ENCODE data around the gene PABPN1L.

Gene PABPN1L

DNA sequence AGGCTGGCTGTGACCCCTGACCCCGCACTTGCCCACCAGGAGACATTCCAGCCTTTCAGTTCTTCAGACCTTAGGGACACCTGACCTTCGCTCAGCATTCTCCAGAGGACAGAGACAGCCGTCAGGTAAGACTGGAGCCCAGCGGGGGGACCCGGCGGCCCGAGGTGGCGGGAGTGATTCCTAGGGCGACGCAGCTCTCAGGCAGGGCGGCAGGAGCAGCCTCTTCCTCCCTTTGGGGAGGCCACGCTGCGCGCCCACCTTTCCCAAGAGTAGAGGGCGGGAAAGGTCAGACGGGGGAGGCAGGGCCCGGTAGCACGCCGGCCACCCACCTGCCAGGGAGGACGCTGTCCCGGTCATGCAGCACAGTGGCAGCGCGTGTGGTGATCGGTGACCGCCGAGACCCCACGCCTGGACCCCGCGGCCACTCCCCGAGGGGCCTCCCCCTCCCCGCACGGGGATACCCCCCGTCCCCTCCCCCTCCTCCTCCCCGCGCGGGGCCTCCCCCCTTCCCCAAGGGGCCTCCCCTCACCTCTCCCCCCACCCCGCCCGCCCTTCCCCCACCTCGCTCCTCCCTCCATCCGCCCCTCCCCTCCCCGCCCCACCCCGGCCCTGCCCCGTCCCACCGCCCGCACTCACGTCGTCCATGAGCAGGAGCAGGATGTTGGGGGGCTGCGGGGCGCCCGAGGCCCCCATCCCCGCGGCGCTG lies 10.2 kb downstream of the PABPN1L start:
- TF ChIP-seq, protein P1, sequence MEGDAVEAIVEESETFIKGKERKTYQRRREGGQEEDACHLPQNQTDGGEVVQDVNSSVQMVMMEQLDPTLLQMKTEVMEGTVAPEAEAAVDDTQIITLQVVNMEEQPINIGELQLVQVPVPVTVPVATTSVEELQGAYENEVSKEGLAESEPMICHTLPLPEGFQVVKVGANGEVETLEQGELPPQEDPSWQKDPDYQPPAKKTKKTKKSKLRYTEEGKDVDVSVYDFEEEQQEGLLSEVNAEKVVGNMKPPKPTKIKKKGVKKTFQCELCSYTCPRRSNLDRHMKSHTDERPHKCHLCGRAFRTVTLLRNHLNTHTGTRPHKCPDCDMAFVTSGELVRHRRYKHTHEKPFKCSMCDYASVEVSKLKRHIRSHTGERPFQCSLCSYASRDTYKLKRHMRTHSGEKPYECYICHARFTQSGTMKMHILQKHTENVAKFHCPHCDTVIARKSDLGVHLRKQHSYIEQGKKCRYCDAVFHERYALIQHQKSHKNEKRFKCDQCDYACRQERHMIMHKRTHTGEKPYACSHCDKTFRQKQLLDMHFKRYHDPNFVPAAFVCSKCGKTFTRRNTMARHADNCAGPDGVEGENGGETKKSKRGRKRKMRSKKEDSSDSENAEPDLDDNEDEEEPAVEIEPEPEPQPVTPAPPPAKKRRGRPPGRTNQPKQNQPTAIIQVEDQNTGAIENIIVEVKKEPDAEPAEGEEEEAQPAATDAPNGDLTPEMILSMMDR (conservative IDR thresholded peaks at IDR 0.05), result no peak
- H3K27ac ChIP-seq, result no peak overlapping the region

DNA sequence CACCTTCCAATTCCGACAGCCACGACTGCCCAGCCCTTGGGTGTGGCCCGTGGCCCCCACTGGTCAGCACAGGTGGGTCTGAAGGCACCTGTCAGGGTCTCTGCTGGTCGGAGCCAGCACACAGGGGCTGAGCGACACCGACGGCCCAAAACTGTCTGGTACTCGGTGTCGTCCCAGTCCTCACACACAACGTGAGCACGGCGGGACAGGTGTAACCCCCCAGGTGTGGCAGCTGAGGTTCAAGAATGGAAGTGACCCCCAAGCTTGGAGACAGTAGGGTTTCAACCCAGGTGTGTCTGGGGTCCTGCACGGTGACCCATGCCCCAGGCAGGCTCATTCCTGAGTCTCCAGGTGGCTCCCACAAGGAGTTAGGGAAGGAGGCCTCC lies 10.7 kb downstream of the PABPN1L start:
- no peak overlapping the region for H3K27ac ChIP-seq
- TF ChIP-seq, protein P1 (conservative IDR thresholded peaks at IDR 0.05), result no peak

DNA sequence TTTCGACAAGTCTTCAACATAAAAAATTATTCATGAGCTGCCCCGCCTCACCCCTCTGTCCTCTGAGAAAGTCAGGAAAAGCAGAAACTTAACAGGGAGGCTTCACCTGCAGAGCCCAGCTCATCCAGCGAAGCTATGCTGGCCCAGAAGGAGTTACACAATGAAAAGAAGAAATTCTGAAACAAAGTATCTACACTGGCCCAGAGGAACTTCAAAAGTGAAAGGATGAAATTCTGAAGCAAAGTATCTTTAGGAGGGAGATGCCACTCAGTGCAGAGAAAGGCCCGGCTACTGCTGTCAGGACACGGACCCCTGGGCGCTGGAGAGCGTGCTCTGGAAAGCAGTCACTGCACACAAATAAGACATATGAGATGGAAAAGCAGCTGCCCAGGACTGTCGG lies 11.3 kb downstream of the PABPN1L start:
- H3K27ac ChIP-seq, result no peak overlapping the region
- TF ChIP-seq, protein P1 (conservative IDR thresholded peaks at IDR 0.05), result no peak

DNA sequence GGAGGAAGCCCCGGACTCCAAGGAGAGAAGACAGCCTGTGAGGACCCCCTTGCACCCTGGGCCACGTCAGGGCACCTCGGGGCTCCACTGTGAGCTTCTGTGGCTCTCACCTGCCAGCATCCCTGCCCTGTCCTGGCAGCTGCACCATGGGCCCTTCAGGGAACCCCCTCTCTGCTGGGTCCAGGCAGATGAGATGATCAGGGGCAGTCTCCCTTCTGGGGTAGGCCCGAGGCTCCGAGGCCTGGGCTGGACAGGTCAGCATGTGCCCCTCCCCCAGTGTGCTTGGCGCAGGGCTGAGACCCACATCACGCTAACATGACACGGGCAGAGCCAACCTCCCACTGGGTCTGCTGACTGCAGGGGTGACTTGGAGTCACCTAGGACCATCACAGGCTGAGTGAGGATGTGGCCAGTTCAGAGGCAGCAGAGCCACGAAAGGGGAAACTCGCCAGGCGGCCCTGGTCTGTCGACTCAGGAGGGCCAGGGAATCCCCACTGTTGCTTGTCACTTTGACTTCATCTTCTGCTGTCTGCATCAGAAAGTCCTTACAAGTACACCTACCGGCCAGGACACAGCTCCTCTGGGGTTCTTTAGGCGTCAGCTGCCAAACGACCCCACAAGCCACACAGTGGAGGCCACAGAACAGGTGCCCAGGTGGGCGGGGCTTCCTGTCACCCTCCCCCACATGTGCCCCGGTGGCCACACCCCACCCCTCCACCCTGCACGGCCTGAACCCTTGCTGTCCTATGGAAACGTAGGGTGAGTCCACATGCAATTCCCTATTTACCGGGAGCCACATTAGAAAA lies 12.0 kb downstream of the PABPN1L start:
- TF ChIP-seq, protein P1 (conservative IDR thresholded peaks at IDR 0.05), result no peak
- no peak overlapping the region for H3K27ac ChIP-seq

DNA sequence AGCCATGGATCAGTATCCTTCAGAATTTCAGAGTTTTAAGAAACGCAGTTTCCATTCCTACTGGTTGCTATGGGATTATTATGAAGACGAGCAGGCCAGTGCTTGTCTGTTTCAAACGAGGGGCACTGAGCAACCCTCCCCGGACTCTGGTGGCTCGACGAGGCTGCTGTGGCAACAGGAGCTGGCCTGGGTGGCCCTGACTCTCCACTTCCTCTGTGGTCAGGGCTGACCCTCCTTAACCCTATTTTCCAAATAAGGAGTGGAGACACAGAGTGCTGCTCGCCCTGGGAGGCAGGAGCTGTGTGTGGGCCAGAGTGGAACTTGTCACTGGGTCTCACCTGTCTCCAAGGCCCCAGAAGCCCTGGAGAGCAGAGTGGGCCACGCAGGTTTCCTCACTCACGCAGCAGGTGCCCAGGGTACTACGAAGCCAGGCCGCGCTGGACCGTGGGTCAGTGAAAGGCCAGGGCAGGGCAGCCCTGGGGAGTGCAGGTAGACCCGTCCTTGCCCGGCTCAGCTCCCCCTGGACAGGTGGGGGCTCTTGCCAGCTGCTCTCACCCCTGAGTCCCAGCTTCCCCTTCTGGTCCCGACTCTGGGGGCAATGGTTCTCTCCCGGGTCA lies 13.0 kb downstream of the PABPN1L start:
- TF ChIP-seq, protein P1 (conservative IDR thresholded peaks at IDR 0.05), result no peak
- no peak overlapping the region for H3K27ac ChIP-seq

DNA sequence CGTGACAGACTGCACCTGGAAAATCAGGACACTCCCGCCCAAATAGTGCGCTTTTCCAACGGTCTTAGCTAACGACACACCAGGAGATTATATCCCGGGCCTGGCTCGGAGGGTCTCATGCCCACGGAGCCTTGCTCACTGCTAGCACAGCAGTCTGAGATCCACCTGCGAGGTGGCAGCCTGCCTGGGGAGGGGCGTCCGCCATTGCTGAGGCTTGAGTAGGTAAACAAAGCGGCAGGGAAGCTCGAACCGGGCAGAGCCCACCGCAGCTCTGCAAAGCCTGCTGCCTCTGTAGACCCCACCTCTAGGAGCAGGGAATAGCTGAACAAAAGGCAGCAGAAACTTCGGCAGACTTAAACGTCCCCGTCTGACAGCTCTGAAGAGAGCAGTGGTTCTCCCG lies 14.8 kb downstream of the PABPN1L start:
- TF ChIP-seq, protein P1 (conservative IDR thresholded peaks at IDR 0.05), result no peak
- no peak overlapping the region for H3K27ac ChIP-seq

DNA sequence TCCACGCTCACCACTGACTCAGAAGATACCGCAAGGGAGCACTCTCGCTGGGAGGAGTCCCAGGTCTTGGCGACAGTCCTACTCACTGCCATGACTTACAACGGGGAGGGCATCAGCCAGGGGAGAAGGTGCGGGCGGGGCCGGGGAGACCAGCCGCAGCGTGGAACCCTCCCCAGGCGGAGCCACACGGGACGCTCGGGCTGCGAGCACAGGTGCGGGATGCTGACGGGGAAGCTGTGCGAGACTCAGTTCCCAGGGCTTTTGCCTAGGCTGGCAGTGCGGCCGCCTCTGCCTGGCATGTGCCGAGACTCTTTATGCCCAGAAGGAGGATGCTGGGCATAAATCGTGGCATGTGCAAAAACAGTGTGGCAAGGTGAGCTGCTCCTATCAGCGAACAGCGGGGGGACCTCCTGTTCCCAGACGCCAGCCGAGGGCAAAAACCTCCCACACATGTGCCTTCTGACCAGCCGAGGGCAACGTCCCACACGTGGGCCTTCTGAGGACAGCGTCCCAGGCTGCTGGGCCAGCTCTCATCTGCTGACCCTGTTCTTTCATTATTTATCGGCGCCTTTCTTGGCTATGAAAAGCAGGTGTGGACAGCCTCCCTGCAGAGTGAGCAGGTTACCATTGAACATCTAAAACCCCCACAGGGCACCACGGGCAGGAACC lies 15.8 kb downstream of the PABPN1L start:
- TF ChIP-seq, protein P1 (conservative IDR thresholded peaks at IDR 0.05), result no peak
- H3K27ac ChIP-seq, result no peak overlapping the region

Data from VCaP (cell line).